ENCODE results near the gene MAGEA6. TPM values are rescaled to one million over a fixed set of nuclear protein-coding genes. Genes with fewer than 3 reads are reported as not detected.
"Not testable (repeated sequence)": the region's sequence is repeated elsewhere in the genome, so short reads cannot be mapped to it uniquely, and the experiment has no call there.

Gene MAGEA6, protein sequence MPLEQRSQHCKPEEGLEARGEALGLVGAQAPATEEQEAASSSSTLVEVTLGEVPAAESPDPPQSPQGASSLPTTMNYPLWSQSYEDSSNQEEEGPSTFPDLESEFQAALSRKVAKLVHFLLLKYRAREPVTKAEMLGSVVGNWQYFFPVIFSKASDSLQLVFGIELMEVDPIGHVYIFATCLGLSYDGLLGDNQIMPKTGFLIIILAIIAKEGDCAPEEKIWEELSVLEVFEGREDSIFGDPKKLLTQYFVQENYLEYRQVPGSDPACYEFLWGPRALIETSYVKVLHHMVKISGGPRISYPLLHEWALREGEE
- total RNA-seq (not detected), polyA plus RNA-seq (not detected)

DNA sequence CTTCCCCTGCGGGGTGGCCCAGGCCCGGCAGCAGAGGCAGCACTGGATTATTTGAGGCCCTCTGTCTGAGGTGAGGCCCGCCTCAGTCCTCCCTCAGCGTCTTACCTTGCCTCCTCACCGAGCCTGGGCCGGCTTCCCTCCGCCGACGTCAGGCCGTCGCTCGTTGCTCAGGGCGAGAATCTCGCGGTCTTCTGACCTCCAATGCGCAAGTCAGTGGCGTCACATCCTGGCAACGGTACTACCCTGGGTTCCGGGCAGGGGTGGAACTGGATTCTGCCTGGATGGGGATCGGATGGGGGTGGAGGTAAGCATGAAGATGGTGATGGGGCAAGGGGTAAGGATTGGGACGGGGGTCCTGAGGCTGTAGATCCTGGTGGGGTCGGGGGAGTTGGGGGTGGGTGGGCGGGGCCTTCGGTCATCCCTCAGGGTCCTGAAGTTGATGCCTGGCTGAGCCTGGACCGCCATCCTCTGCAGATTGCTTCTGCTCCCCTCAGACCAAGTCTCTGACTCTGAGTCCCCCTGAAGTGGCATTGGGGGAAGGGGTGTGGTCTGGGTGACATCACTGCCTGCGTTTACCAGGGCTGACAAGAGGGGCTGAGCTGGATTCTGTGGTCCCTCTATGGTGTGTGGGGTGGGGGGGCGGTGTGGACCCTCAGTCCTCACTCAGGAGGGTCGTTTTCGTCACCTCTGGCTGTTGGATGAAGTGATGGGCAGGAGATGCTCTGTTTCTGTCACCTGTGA lies at the start of gene MAGEA6:
Gene MAGEA6 (minus strand): TSS at position 141 of the 741 bp plus-strand sequence. CDS start 2,039 bp downstream, outside the sequence.
- H3K9me3 Mint-ChIP-seq; H3K27ac ChIP-seq (ENCODE audit: insufficient read depth, low read length, poor library complexity, severe bottlenecking); ATAC-seq (ENCODE audit: low read depth in 2 of 2); H3K4me1 ChIP-seq (ENCODE audit: control insufficient read depth, insufficient read depth, low read length, poor library complexity, severe bottlenecking); H3K27ac Mint-ChIP-seq; H3K4me3 ChIP-seq (ENCODE audit: low read depth, low read length); H3K9me3 ChIP-seq (ENCODE audit: control insufficient read depth in 2 of 2, low read length in 2 of 2); H3K27me3 Mint-ChIP-seq; H3K4me1 Mint-ChIP-seq; H3K36me3 ChIP-seq (ENCODE audit: control insufficient read depth, insufficient read depth, low read length); H3K4me3 Mint-ChIP-seq; DNase-seq; H3K27me3 ChIP-seq (ENCODE audit: control insufficient read depth, insufficient read depth, low read length); H3K36me3 Mint-ChIP-seq: not testable (repeated sequence)

DNA sequence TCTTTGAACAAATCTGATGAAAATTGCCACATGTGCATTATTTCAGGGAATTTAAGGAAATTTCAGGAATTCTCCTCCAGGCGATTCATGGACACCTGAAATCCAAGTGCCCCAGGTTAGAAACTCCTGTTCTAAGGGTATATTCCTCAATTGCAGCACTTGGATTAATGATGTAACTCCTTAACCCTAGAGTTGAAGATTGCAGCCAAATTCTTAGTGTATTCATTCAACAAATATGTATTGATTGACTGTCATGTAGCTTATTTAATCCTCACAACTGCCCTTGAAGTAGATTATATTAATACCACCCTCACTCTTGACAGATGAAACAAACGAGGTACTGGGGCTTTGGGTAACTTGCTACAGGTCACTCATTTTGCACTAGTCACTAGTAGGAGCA lies 49.8 kb upstream of the MAGEA6 start:
- H3K27me3 Mint-ChIP-seq = peaks cover 6% of the 10 kb centered on the region

DNA sequence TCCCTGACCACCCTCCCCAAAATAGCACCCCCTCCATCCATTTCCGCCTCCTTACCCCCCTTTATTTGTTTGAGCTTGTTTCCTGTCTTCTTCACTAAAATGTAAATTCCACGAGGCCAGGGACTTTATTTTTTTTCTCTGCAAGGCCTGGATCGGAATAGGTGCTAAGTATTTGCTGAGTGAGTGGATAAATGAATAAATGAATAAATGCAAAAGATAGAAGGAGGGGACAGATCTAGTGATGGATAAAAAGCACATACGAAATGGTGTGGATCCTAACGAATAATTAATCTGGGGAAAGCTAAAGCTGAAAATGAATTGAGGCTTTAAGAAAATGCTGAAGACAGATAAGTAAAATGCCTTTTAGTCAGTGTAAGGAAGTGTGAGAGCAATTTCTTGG lies 48.9 kb upstream of the MAGEA6 start:
- no peak overlapping the region for H3K4me3 ChIP-seq (ENCODE audit: low read depth, low read length)
- no peak overlapping the region for H3K27ac ChIP-seq (ENCODE audit: insufficient read depth, low read length, poor library complexity, severe bottlenecking)
- H3K4me1 ChIP-seq (ENCODE audit: control insufficient read depth, insufficient read depth, low read length, poor library complexity, severe bottlenecking) = no peaks in the 10 kb centered on the region
- no peak overlapping the region for H3K4me3 Mint-ChIP-seq
- H3K9me3 Mint-ChIP-seq = peaks cover 0 to 2% (median 0%) of the 10 kb centered on the region in 7 donors
- H3K4me1 Mint-ChIP-seq = peaks cover 0 to 2% (median 0%) of the 10 kb centered on the region in 4 donors
- no peaks in the 10 kb centered on the region for H3K36me3 Mint-ChIP-seq
- no peaks in the 10 kb centered on the region for H3K36me3 ChIP-seq (ENCODE audit: control insufficient read depth, insufficient read depth, low read length)
- H3K27me3 Mint-ChIP-seq = peaks cover 6% of the 10 kb centered on the region
- H3K9me3 ChIP-seq (ENCODE audit: control insufficient read depth in 2 of 2, low read length in 2 of 2) = no peaks in the 10 kb centered on the region
- no peaks in the 10 kb centered on the region for H3K27me3 ChIP-seq (ENCODE audit: control insufficient read depth, insufficient read depth, low read length)
- DNase-seq (no peak), ATAC-seq (ENCODE audit: low read depth in 2 of 2) (no peak)
- no peak overlapping the region for H3K27ac Mint-ChIP-seq

More for the DNA sequence above, 49.8 kb upstream of the MAGEA6 start:
- Mint-ChIP-seq H3K4me1 (no peaks in the 10 kb centered on the region), H3K36me3 (no peaks in the 10 kb centered on the region), H3K9me3 (peaks cover 0 to 2% (median 0%) of the 10 kb centered on the region in 7 donors), H3K4me3 (no peak overlapping the region), H3K27ac (no peak overlapping the region)
- Histone ChIP-seq H3K36me3 (ENCODE audit: control insufficient read depth, insufficient read depth, low read length) (no peaks in the 10 kb centered on the region), H3K27ac (ENCODE audit: insufficient read depth, low read length, poor library complexity, severe bottlenecking) (no peak overlapping the region), H3K27me3 (ENCODE audit: control insufficient read depth, insufficient read depth, low read length) (no peaks in the 10 kb centered on the region), H3K4me1 (ENCODE audit: control insufficient read depth, insufficient read depth, low read length, poor library complexity, severe bottlenecking) (no peaks in the 10 kb centered on the region), H3K9me3 (ENCODE audit: control insufficient read depth in 2 of 2, low read length in 2 of 2) (no peaks in the 10 kb centered on the region), H3K4me3 (ENCODE audit: low read depth, low read length) (no peak overlapping the region)
- no peak for ATAC-seq (ENCODE audit: low read depth in 2 of 2)
- DNase-seq = no peak

DNA sequence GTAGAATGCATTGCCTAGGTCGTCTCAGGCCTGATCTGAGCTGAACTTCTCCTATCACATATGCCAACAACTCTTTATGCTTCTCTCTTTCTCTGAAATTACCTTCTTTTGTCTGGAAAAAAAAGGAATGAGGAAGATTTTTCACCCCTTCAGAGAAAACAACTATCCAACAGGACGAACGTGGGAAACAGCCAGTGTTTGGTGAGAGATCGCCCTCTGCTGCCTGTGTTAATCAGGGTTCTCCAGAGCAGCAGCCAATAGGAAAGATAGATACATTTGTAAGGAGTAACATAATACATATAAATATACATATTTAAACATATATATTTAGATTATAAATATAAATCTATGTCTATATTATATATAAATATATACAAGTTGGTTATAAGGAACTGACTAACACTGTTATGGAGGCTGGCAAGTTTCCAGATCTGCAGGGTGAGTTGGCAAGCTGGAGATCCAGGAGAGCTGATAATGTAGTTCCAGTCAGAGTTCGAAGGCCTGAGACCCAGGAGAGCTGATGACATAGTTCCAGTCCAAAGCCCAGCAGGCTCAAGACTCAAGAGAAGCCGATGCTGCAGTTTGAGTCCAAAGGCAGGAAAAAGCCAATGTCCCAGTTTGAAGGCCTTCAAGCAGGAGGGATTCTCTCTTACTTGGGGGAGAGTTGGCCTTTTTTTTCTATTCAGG lies 47.7 kb upstream of the MAGEA6 start:
- no peak overlapping the region for H3K4me3 Mint-ChIP-seq
- Histone ChIP-seq H3K27ac (ENCODE audit: insufficient read depth, low read length, poor library complexity, severe bottlenecking) (no peak overlapping the region), H3K36me3 (ENCODE audit: control insufficient read depth, insufficient read depth, low read length) (no peaks in the 10 kb centered on the region), H3K27me3 (ENCODE audit: control insufficient read depth, insufficient read depth, low read length) (no peaks in the 10 kb centered on the region), H3K9me3 (ENCODE audit: control insufficient read depth in 2 of 2, low read length in 2 of 2) (no peaks in the 10 kb centered on the region), H3K4me3 (ENCODE audit: low read depth, low read length) (no peak overlapping the region), H3K4me1 (ENCODE audit: control insufficient read depth, insufficient read depth, low read length, poor library complexity, severe bottlenecking) (no peaks in the 10 kb centered on the region)
- H3K27ac Mint-ChIP-seq = no peak overlapping the region
- H3K36me3 Mint-ChIP-seq = no peaks in the 10 kb centered on the region
- DNase-seq (peak in 1 of 3 donors; percentile 7), ATAC-seq (ENCODE audit: low read depth in 2 of 2) (no peak)
- H3K27me3 Mint-ChIP-seq = peaks cover 6% of the 10 kb centered on the region
- peaks cover 0 to 2% (median 0%) of the 10 kb centered on the region in 4 donors for H3K4me1 Mint-ChIP-seq
- peaks cover 0 to 2% (median 0%) of the 10 kb centered on the region in 7 donors for H3K9me3 Mint-ChIP-seq

DNA sequence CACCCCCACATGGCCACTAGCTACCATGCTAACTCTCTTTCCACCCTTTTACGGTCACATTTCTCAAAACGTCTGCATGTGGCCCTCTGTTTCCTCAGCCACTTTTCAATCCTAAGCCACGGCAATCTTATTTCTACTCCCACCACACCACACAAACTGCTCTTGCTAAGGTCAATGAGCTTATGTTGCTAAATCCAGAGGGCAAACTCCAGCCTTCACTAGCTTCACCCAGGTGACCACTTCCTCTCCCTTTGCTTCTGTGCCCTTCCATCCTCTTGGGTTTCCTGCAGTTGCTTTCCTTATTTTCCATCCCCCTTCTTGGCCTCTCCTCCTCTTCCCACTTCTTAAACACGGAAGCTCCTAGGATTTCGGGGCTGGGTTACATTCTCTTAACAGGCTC lies 44.6 kb upstream of the MAGEA6 start:
- peaks cover 0 to 2% (median 0%) of the 10 kb centered on the region in 7 donors for H3K9me3 Mint-ChIP-seq
- Histone ChIP-seq H3K36me3 (ENCODE audit: control insufficient read depth, insufficient read depth, low read length) (no peaks in the 10 kb centered on the region), H3K27ac (ENCODE audit: insufficient read depth, low read length, poor library complexity, severe bottlenecking) (no peak overlapping the region), H3K4me3 (ENCODE audit: low read depth, low read length) (no peak overlapping the region), H3K9me3 (ENCODE audit: control insufficient read depth in 2 of 2, low read length in 2 of 2) (no peaks in the 10 kb centered on the region), H3K4me1 (ENCODE audit: control insufficient read depth, insufficient read depth, low read length, poor library complexity, severe bottlenecking) (no peaks in the 10 kb centered on the region), H3K27me3 (ENCODE audit: control insufficient read depth, insufficient read depth, low read length) (no peaks in the 10 kb centered on the region)
- H3K36me3 Mint-ChIP-seq = no peaks in the 10 kb centered on the region
- peaks cover 5% of the 10 kb centered on the region for H3K27me3 Mint-ChIP-seq
- DNase-seq (no peak), ATAC-seq (ENCODE audit: low read depth in 2 of 2) (no peak)
- peaks cover 0 to 2% (median 0%) of the 10 kb centered on the region in 4 donors for H3K4me1 Mint-ChIP-seq
- H3K4me3 Mint-ChIP-seq = no peak overlapping the region
- no peak overlapping the region for H3K27ac Mint-ChIP-seq

DNA sequence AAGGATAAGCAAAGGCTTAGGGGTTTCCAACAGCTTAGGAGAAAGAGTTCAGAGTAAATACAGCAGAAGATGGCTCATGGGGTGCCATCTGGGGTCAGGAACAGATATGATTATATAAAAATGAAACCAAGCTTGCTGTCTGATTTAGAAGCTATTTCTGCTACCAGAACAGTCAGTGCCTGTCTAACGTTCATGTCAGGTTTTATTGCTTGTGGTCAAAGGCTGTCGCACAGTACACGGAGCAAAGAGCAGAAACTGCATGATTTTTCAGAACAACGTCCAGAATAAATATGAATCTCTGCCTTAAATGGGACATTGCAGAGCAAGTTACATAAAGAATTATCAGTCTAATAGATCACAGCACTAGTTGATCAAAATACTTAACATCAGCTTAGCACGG lies 43.7 kb upstream of the MAGEA6 start:
- no peak overlapping the region for H3K4me3 ChIP-seq (ENCODE audit: low read depth, low read length)
- Mint-ChIP-seq H3K9me3 (no peaks in the 10 kb centered on the region), H3K4me1 (peaks cover 0 to 2% (median 0%) of the 10 kb centered on the region in 4 donors), H3K4me3 (no peak overlapping the region), H3K27ac (no peak overlapping the region), H3K27me3 (peaks cover 5% of the 10 kb centered on the region), H3K36me3 (no peaks in the 10 kb centered on the region)
- H3K27me3 ChIP-seq (ENCODE audit: control insufficient read depth, insufficient read depth, low read length) = no peaks in the 10 kb centered on the region
- H3K36me3 ChIP-seq (ENCODE audit: control insufficient read depth, insufficient read depth, low read length) = no peaks in the 10 kb centered on the region
- no peaks in the 10 kb centered on the region for H3K4me1 ChIP-seq (ENCODE audit: control insufficient read depth, insufficient read depth, low read length, poor library complexity, severe bottlenecking)
- no peak overlapping the region for H3K27ac ChIP-seq (ENCODE audit: insufficient read depth, low read length, poor library complexity, severe bottlenecking)
- ATAC-seq (ENCODE audit: low read depth in 2 of 2) = no peak
- no peak for DNase-seq
- no peaks in the 10 kb centered on the region for H3K9me3 ChIP-seq (ENCODE audit: control insufficient read depth in 2 of 2, low read length in 2 of 2)

DNA sequence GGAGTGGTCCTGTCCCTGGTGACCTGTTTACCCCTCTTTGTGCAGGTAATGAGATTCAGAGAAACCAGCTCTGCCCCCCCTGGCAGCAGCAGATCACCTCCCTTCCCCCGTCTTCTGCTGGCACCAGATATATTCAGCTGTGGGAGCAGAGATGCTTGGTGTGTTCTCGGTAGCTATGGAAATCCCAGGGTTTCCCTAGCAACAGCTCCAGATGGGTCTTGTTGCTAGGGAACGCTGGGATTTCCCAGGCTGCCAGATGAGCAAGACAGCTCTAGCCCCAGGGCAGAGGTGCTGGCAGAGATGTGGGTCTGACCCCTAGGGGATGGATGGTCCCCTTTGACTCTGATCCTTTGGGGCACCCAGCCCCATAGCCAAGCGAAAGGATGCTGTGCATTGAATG lies 40.9 kb upstream of the MAGEA6 start:
- DNase-seq (no peak), ATAC-seq (ENCODE audit: low read depth in 2 of 2) (no peak)
- H3K4me1 ChIP-seq (ENCODE audit: control insufficient read depth, insufficient read depth, low read length, poor library complexity, severe bottlenecking) = no peaks in the 10 kb centered on the region
- Mint-ChIP-seq H3K27ac (no peak overlapping the region), H3K4me3 (no peak overlapping the region), H3K27me3 (peaks cover 5% of the 10 kb centered on the region), H3K9me3 (no peaks in the 10 kb centered on the region), H3K4me1 (peaks cover 0 to 2% (median 0%) of the 10 kb centered on the region in 4 donors), H3K36me3 (no peaks in the 10 kb centered on the region)
- H3K27ac ChIP-seq (ENCODE audit: insufficient read depth, low read length, poor library complexity, severe bottlenecking) = no peak overlapping the region
- H3K36me3 ChIP-seq (ENCODE audit: control insufficient read depth, insufficient read depth, low read length) = no peaks in the 10 kb centered on the region
- no peaks in the 10 kb centered on the region for H3K27me3 ChIP-seq (ENCODE audit: control insufficient read depth, insufficient read depth, low read length)
- H3K4me3 ChIP-seq (ENCODE audit: low read depth, low read length) = no peak overlapping the region
- H3K9me3 ChIP-seq (ENCODE audit: control insufficient read depth in 2 of 2, low read length in 2 of 2) = no peaks in the 10 kb centered on the region
